ENCODE results near the gene ZMIZ2. TPM values are rescaled to one million over a fixed set of nuclear protein-coding genes. Genes with fewer than 3 reads are reported as not detected.

Gene ZMIZ2
- total and polyA plus RNA-seq, 9 of the 15 experiments (the other 6 are each of a cell fraction or from before 2014, with no cell fraction given): 0.13 to 40.3 (median 4.9) TPM

- Histone ChIP-seq H4K20me1 (replicated peaks; ENCODE audit: control insufficient read depth, insufficient read depth, low read length) (peaks cover 32% of the 10 kb centered on the region), H3K27me3 (ENCODE audit: control insufficient read depth in 2 of 2, insufficient read depth in 2 of 2, low read length in 2 of 2) (no peaks in the 10 kb centered on the region), H3K4me3 (no peak overlapping the region), H3K79me2 (ENCODE audit: control insufficient read depth, insufficient read depth, low read length) (peaks cover 55% of the 10 kb centered on the region), H2AFZ (ENCODE audit: low read depth, low read length) (no peak overlapping the region), H3K4me2 (ENCODE audit: insufficient read depth, low read length) (no peak overlapping the region; the same call in 1 of the 2 replicates), H3K27ac (ENCODE audit: extremely low read depth, low read depth, low read length) (no peak overlapping the region), H3K9me1 (ENCODE audit: control insufficient read depth, insufficient read depth, low read length) (no peaks in the 10 kb centered on the region), H3K9me3 (replicated peaks; ENCODE audit: control insufficient read depth, insufficient read depth, low read depth, low read length) (no peaks in the 10 kb centered on the region), H3K36me3 (ENCODE audit: control insufficient read depth, insufficient read depth, low read length) (peaks cover 64% of the 10 kb centered on the region), H3K9ac (ENCODE audit: insufficient read depth in 1 of 2, low read depth in 2 of 2, low read length in 2 of 2) (no peak overlapping the region), H3K4me1 (replicated peaks in 1 of 2; ENCODE audit: control insufficient read depth in 2 of 2, insufficient read depth in 2 of 2, low read length in 2 of 2) (peaks cover 9 to 14% of the 10 kb centered on the region in 2 experiments; a peak in 4 of 5 replicates)
- POLR2A ChIA-PET: interaction anchor here (0.6 kb wide), 2 partner anchors 68 to 113 kb away, joined by 3 to 4 read pairs; no protein-coding TSS in a partner anchor
- no TSS peak for BruUV-seq (replicated peaks)
- ATAC-seq (no peak), DNase-seq (ENCODE audit: extremely low read depth in 1 of 4, low spot score in 3 of 4) (no peak), FAIRE-seq (no peak)
- in situ Hi-C loops (cut with MboI): no loop called here
- CTCF ChIA-PET (ENCODE audit: low intra/inter-chr PET ratio): no interaction called here
- WGBS (ENCODE audit: insufficient coverage, low coverage, missing lambda C conversion rate): 71% methylated on average over 4 of the region's 4 CpGs
- TF ChIP-seq PHTF2 (CRISPR knock-in tag; IDR thresholded peaks at IDR 0.05) (no peak), KAT7 (CRISPR knock-in tag; IDR thresholded peaks at IDR 0.05; ENCODE audit: borderline replicate concordance) (no peak), SRSF9 (IDR thresholded peaks at IDR 0.05; ENCODE audit: borderline replicate concordance, low read depth, low read length) (no peak), ZNF507 (tag; conservative IDR thresholded peaks at IDR 0.05) (no peak), ATF6 (CRISPR knock-in tag; IDR thresholded peaks at IDR 0.05) (no peak), FOSL1 (tag; conservative IDR thresholded peaks at IDR 0.05) (no peak), CTCFL (IDR thresholded peaks at IDR 0.05; ENCODE audit: borderline replicate concordance, insufficient read depth, low read depth, low read length, poor library complexity, severe bottlenecking) (no peak), RCOR1 (IDR thresholded peaks at IDR 0.05; ENCODE audit: borderline replicate concordance in 1 of 2, low read depth in 2 of 2, low read length in 2 of 2) (no peak), ZNF766 (CRISPR knock-in tag; conservative IDR thresholded peaks at IDR 0.05) (no peak), NCOA1 (IDR thresholded peaks at IDR 0.05; ENCODE audit: low read depth) (no peak), RAD51 (IDR thresholded peaks at IDR 0.05; ENCODE audit: borderline replicate concordance, low read depth) (no peak), TAF15 (IDR thresholded peaks at IDR 0.05; ENCODE audit: low read depth, low read length) (no peak), ARID3B (CRISPR knock-in tag; IDR thresholded peaks at IDR 0.05; ENCODE audit: borderline replicate concordance) (no peak), NR2C2 (CRISPR knock-in tag; IDR thresholded peaks at IDR 0.05) (no peak), NR2C2 (tag; IDR thresholded peaks at IDR 0.05) (no peak)
- intact Hi-C loops (cut with micrococcal nuclease): loop anchor here (5.0 kb wide), 2 partner anchors 53 to 218 kb away; partner anchors contain the start of genes TMED4 and ZMIZ2
Measured at GRCh38 chr7:44799939-44800338, 51.3 kb downstream of the ZMIZ2 start.
